ENCODE measurements around the gene OVCA2.
A peak's percentile ranks its signal among the peaks of the same experiment; 100 is the strongest.

DNA sequence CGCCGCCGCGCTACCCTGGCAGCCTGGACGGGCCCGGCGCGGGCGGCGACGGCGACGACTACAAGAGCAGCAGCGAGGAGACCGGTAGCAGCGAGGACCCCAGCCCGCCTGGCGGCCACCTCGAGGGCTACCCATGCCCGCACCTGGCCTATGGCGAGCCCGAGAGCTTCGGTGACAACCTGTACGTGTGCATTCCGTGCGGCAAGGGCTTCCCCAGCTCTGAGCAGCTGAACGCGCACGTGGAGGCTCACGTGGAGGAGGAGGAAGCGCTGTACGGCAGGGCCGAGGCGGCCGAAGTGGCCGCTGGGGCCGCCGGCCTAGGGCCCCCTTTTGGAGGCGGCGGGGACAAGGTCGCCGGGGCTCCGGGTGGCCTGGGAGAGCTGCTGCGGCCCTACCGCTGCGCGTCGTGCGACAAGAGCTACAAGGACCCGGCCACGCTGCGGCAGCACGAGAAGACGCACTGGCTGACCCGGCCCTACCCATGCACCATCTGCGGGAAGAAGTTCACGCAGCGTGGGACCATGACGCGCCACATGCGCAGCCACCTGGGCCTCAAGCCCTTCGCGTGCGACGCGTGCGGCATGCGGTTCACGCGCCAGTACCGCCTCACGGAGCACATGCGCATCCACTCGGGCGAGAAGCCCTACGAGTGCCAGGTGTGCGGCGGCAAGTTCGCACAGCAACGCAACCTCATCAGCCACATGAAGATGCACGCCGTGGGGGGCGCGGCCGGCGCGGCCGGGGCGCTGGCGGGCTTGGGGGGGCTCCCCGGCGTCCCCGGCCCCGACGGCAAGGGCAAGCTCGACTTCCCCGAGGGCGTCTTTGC is 16.2 kb downstream of the OVCA2 start:
- TF ChIP-seq POLR2A (IDR thresholded peaks at IDR 0.05), result peak in 1 of 2 donors; percentile 10
- TF ChIP-seq, protein P1, sequence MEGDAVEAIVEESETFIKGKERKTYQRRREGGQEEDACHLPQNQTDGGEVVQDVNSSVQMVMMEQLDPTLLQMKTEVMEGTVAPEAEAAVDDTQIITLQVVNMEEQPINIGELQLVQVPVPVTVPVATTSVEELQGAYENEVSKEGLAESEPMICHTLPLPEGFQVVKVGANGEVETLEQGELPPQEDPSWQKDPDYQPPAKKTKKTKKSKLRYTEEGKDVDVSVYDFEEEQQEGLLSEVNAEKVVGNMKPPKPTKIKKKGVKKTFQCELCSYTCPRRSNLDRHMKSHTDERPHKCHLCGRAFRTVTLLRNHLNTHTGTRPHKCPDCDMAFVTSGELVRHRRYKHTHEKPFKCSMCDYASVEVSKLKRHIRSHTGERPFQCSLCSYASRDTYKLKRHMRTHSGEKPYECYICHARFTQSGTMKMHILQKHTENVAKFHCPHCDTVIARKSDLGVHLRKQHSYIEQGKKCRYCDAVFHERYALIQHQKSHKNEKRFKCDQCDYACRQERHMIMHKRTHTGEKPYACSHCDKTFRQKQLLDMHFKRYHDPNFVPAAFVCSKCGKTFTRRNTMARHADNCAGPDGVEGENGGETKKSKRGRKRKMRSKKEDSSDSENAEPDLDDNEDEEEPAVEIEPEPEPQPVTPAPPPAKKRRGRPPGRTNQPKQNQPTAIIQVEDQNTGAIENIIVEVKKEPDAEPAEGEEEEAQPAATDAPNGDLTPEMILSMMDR (IDR thresholded peaks at IDR 0.05), result no peak
- no peak for TF ChIP-seq EP300 (IDR thresholded peaks at IDR 0.05)

All from gastroesophageal sphincter (tissue), 3 donors.